ENCODE results near the gene ZNF562. TPM values are rescaled to one million over a fixed set of nuclear protein-coding genes. Genes with fewer than 3 reads are reported as not detected.
"Not testable (repeated sequence)": the region's sequence is repeated elsewhere in the genome, so short reads cannot be mapped to it uniquely, and the experiment has no call there.

ZNF562 gene
- total RNA-seq: 10 to 100 TPM; 29.4 to 34.1 (median 33.5) TPM

DNA sequence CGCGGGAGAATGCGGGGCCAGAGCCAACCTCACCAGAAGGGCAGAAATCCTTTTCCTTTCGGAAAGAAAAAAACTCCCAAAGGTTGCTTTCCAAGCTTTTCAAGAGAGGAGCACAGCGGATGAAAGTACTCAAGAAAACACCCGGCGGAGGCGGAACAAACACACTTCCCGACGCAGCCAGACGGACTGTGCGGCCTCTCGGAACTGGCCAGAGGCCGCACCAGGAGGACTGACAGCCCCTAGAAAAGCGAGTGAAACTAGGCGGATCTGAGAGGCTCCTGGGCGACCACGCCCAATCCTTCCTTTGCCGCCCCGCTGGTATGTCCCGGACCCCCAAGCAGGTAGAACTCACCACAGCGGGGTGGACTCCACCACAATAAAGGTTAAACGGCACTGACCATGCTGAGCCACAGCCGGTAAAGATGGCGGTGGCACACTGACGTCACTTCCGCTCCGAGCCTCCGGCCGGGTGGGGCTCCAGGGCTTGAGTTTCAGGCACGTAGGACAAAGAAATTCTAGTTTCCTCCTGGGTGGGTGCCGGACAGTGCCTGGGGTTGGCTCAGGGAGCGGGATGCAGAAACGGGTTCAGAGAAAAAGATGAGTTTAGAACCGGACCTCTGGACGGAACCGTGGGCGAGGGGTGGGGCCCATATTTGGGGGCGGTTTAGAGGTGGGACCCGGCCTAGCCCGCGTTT lies at the start of gene ZNF562:
TSS of gene ZNF562 (minus strand) at position 438 of the 695 bp plus-strand sequence. CDS start 14,356 bp downstream, outside the sequence.
- ATAC-seq (peak; percentile 80 to 82), DNase-seq (peak; percentile 73)
- H3K36me3 Mint-ChIP-seq (ENCODE audit: insufficient read depth): peaks cover 33% of the 10 kb centered on the region
- H3K27me3 Mint-ChIP-seq (ENCODE audit: low read depth): no peaks in the 10 kb centered on the region
- H3K4me1 Mint-ChIP-seq (ENCODE audit: low read depth): peaks cover 22% of the 10 kb centered on the region
- peaks cover 21% of the 10 kb centered on the region for H3K9me3 Mint-ChIP-seq
- peak within 1 kb of the TSS; percentile 97 for H3K4me3 Mint-ChIP-seq

DNA sequence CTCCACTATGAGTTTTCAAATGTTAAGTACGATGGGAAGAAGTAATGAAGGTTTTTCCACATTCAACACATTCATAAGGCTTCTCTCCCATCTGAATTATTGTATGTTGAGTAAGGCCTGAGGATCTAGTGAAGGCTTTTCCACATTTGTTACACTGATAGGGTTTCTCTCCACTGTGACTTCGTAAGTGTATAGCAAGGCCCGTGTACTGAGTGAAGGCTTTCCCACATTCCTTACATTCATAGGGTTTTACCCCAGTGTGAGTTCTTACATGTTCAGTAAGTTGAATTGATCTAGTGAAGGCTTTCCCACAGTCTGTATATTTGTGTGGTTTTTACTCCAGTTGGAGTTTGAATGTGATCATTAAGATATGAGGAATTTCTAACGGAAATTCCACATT lies 49.3 kb upstream of the ZNF562 start:
- no peaks in the 10 kb centered on the region for H3K4me1 Mint-ChIP-seq (ENCODE audit: low read depth)
- no peak for ATAC-seq
- no peak for DNase-seq

DNA sequence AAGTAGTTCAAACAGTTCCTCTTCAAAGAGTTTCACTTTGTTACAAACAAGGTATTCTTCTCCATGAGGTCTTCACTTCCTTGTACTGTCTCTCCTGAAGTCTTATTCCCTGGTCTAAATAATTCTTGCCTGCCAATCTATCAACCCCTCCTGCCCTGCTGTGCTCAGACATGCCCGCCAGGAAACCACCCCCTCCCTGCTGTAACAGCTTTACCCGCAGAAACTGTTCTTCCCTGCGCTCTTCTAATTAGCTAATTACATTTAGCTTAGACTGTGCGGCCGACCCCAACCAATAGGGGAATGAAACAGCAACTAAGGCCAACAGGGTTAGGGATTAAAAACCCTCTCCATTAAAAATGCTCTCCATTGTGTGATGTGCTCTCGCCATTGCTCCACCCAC lies 47.0 kb upstream of the ZNF562 start:
- Mint-ChIP-seq H3K36me3 (ENCODE audit: insufficient read depth) (peaks cover 3% of the 10 kb centered on the region), H3K27me3 (ENCODE audit: low read depth) (peaks cover 10% of the 10 kb centered on the region)

More for the DNA sequence above, 49.3 kb upstream of the ZNF562 start:
- Mint-ChIP-seq H3K4me3 (no peak overlapping the region), H3K9me3 (peaks cover 20% of the 10 kb centered on the region), H3K36me3 (ENCODE audit: insufficient read depth) (peaks cover 3% of the 10 kb centered on the region), H3K27me3 (ENCODE audit: low read depth) (peaks cover 2% of the 10 kb centered on the region)

DNA sequence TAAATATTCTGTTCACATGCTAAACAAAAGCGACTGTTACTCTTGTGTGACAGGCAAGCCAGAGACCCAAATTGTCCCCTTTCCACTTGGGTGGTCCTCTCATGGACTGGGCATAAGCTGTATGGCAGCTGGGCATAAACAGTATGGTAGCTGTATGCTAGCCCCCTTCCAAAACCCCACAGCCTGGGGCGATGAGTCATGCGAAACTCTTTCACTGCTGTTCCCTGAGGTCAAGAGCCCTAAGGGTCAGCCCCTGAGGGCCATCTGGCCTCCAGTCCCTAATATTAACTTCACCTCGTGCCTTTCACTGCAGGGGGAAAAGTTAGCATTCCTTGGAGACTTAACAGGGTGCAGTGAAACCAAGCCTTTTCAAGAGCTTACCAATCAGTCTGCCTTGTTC lies 45.6 kb upstream of the ZNF562 start:
- H3K4me1 Mint-ChIP-seq (ENCODE audit: low read depth): no peaks in the 10 kb centered on the region
- DNase-seq (no peak), ATAC-seq (no peak)
- H3K27me3 Mint-ChIP-seq (ENCODE audit: low read depth): peaks cover 10% of the 10 kb centered on the region
- H3K36me3 Mint-ChIP-seq (ENCODE audit: insufficient read depth): peaks cover 3% of the 10 kb centered on the region
- H3K4me3 Mint-ChIP-seq: no peak overlapping the region
- peaks cover 20% of the 10 kb centered on the region for H3K9me3 Mint-ChIP-seq

More for the DNA sequence above, 47.0 kb upstream of the ZNF562 start:
- ATAC-seq: no peak
- Mint-ChIP-seq H3K4me3 (no peak overlapping the region), H3K9me3 (peaks cover 20% of the 10 kb centered on the region), H3K4me1 (ENCODE audit: low read depth) (no peaks in the 10 kb centered on the region)
- DNase-seq: no peak

DNA sequence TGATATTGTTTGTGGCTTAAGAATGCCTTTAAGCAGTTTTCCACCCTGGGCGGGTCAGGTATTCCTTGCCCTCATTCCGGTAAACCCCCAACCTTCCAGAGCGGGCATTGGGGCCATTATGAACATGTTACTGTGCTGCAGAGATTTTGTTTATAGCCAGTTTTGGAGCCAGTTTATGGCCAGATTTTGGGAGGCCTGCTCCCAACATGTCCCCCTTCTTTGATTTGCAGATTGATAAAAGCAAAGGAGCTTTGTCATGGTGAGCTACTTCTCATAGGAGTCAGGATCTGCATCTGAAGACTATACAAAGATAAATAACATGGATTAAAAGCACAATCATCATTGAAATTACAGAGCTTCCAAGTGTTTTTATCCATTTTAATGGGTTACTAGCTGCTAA lies 36.9 kb upstream of the ZNF562 start:
- H3K4me1 Mint-ChIP-seq (ENCODE audit: low read depth): no peaks in the 10 kb centered on the region
- ATAC-seq (no peak), DNase-seq (no peak)
- H3K27me3 Mint-ChIP-seq (ENCODE audit: low read depth): no peaks in the 10 kb centered on the region
- H3K36me3 Mint-ChIP-seq (ENCODE audit: insufficient read depth): no peaks in the 10 kb centered on the region
- no peak overlapping the region for H3K4me3 Mint-ChIP-seq
- peaks cover 38% of the 10 kb centered on the region for H3K9me3 Mint-ChIP-seq

GRCh38 chr19:9709305-9709704 lies 34.4 kb upstream of the ZNF562 start:
- H3K4me3 Mint-ChIP-seq: no peak overlapping the region
- DNase-seq: no peak
- H3K27me3 Mint-ChIP-seq (ENCODE audit: low read depth): no peaks in the 10 kb centered on the region
- no peaks in the 10 kb centered on the region for H3K36me3 Mint-ChIP-seq (ENCODE audit: insufficient read depth)
- H3K4me1 Mint-ChIP-seq (ENCODE audit: low read depth): no peaks in the 10 kb centered on the region
- H3K9me3 Mint-ChIP-seq: peaks cover 38% of the 10 kb centered on the region
- ATAC-seq: no peak

DNA sequence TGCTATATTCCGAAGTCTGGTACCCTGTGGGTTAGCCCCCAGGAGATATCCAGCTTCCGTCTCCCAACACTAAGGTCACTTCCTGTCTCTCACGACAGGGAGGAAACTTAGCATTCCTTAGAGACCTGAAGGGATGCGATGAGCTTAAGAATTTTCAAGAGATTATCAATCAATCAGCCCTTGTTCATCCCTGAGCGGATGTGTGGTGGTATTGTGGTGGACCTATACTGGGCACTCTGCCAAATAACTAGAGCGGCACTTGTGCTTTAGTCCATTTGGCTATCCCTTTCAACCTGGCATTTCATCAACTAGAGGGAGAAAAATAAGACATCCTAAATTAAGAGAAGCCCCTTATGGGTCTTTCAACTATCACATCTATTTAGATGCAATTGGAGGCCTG lies 30.9 kb upstream of the ZNF562 start:
- no peak for DNase-seq
- Mint-ChIP-seq H3K4me1 (ENCODE audit: low read depth) (peaks cover 7% of the 10 kb centered on the region), H3K27me3 (ENCODE audit: low read depth) (no peaks in the 10 kb centered on the region), H3K4me3 (no peak overlapping the region), H3K9me3 (peaks cover 15% of the 10 kb centered on the region), H3K36me3 (ENCODE audit: insufficient read depth) (peaks cover 2% of the 10 kb centered on the region)
- ATAC-seq: no peak

DNA sequence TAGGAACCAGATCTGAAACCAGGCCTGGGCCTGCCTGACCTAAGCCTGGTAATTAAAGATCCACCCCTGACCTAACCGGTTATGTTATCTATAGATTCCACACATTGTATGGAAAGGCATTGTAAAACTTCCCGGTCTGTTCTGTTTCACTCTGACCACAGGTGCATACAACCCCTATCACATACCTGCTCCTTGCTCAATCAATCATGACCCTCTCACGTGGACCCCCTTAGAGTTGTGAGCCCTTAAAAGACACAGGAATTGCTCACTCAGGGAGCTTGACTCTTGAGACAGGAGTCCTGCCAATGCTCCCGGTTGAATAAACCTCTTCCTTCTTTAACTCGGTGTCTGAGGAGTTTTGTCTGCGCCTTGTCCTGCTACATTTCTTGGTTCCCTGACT lies 27.3 kb upstream of the ZNF562 start:
- ATAC-seq (no peak), DNase-seq (no peak)
- Mint-ChIP-seq H3K4me1 (ENCODE audit: low read depth) (peaks cover 7% of the 10 kb centered on the region), H3K27me3 (ENCODE audit: low read depth) (peaks cover 3% of the 10 kb centered on the region), H3K4me3 (no peak overlapping the region), H3K36me3 (ENCODE audit: insufficient read depth) (peaks cover 2% of the 10 kb centered on the region), H3K9me3 (peaks cover 10% of the 10 kb centered on the region)

DNA sequence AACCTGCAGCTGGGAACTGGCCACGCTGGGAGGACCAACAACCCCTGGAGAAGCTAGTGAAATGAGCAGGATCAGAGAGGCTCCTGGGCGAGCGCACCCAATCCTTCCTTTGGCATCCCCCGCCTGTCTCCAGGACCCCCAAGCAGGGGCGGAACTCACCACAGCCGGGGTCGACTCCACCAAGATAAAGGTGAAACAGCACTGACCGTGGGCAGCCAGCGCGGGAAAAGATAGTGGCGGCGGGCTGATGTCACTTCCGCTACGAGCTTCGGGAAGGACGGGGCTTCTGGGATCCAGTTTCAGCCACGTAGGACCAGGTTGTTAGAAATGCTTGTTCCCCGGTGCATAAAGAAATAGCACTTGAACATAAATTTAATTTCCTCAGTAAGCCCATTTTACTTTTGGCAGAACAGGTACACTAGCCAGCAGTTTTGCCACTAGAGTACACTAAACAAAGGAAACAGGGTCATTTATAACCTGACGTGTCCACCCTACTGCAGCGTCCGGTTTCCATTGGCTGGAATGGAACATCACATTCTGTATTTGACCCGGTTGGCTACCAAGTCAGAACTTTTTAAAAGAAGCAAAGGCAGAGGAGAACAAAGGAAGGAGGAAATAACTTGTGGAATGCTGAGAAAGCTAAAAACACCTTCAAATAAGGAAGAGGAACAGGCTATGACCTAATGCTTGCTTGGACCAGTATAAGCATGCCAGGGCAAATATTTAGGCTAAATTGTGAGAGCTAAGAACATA lies 25.5 kb upstream of the ZNF562 start:
- Mint-ChIP-seq H3K9me3 (peaks cover 10% of the 10 kb centered on the region), H3K27me3 (ENCODE audit: low read depth) (peaks cover 3% of the 10 kb centered on the region)

DNA sequence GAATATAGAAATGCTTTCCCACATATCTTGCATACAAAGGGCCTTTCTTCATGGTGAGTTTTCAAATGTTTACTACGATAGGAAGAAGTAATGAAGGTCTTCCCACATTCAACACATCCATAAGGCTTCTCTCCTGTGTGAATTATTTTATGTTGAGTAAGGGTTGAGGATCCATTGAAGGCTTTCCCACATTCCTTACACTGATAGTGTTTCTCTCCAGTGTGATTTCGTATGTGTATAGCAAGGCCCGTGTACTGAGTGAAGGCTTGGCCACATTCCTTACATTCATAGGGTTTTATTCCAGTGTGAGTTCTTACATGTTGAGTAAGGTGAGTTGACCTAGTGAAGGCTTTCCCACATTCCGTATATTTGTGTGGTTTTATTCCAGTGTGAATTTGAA lies 15.4 kb upstream of the ZNF562 start:
- H3K4me1 Mint-ChIP-seq (ENCODE audit: low read depth); H3K4me3 Mint-ChIP-seq; ATAC-seq; DNase-seq; H3K36me3 Mint-ChIP-seq (ENCODE audit: insufficient read depth); H3K27me3 Mint-ChIP-seq (ENCODE audit: low read depth): not testable (repeated sequence)
- H3K9me3 Mint-ChIP-seq: peaks cover 26% of the 10 kb centered on the region

More for the DNA sequence above, 25.5 kb upstream of the ZNF562 start:
- H3K4me3 Mint-ChIP-seq: no peak overlapping the region
- H3K36me3 Mint-ChIP-seq (ENCODE audit: insufficient read depth): peaks cover 2% of the 10 kb centered on the region
- DNase-seq: no peak
- ATAC-seq: no peak
- peaks cover 7% of the 10 kb centered on the region for H3K4me1 Mint-ChIP-seq (ENCODE audit: low read depth)

- H3K9me3 Mint-ChIP-seq; H3K4me3 Mint-ChIP-seq; DNase-seq; H3K36me3 Mint-ChIP-seq (ENCODE audit: insufficient read depth); H3K4me1 Mint-ChIP-seq (ENCODE audit: low read depth); ATAC-seq; H3K27me3 Mint-ChIP-seq (ENCODE audit: low read depth): not testable (repeated sequence)
These were observed 5.1 kb upstream of the ZNF562 start for GRCh38 chr19:9679996-9680395.

- Mint-ChIP-seq H3K4me1 (ENCODE audit: low read depth) (peaks cover 19% of the 10 kb centered on the region), H3K4me3 (peak overlapping the region; percentile 97), H3K9me3 (peaks cover 17% of the 10 kb centered on the region), H3K36me3 (ENCODE audit: insufficient read depth) (peaks cover 26% of the 10 kb centered on the region)
- H3K27me3 Mint-ChIP-seq (ENCODE audit: low read depth); DNase-seq; ATAC-seq: not testable (repeated sequence)
These were observed 530 bp upstream of the ZNF562 start for GRCh38 chr19:9675358-9675901.

DNA sequence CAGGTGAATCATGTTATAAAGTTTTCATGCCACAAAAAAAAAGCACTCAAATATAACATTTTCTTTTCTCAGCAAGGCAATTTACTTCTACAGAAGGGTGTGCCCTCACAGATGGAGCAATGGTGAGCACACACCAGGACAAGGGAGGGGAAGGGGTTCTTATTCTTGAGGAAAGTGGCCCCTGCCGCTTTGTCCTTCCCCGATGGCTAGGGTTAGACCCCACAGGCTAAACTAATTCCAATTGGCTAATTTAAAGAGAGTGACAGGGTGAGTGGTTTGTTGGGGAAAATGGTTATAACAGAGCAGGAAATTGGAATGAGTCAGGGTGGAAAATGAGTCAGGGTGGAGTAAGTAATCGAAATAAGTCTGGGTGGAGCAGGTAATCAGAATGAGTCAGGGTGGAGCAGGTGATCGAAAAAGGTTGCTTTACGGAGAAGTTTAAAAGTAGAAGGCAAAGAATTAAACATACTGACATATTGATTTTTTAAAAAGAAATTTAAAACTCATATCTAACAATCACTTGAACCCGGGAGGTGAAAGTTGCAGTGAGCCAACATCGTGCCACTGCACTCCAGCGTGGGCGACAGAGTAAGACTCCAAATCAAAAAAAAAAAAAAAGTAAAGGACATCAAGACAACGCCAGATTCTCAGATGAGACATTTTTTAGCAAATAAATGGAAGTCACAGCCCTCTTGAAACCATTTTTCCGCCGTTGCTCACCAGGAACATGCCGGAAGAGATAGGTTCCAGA lies 813 bp downstream of the ZNF562 start:
- Mint-ChIP-seq H3K4me1 (ENCODE audit: low read depth) (peaks cover 26% of the 10 kb centered on the region), H3K36me3 (ENCODE audit: insufficient read depth) (peaks cover 37% of the 10 kb centered on the region), H3K4me3 (peak overlapping the region; percentile 97), H3K27me3 (ENCODE audit: low read depth) (no peaks in the 10 kb centered on the region), H3K9me3 (peaks cover 21% of the 10 kb centered on the region)
- DNase-seq (no peak), ATAC-seq (peak; percentile 76 to 79)

DNA sequence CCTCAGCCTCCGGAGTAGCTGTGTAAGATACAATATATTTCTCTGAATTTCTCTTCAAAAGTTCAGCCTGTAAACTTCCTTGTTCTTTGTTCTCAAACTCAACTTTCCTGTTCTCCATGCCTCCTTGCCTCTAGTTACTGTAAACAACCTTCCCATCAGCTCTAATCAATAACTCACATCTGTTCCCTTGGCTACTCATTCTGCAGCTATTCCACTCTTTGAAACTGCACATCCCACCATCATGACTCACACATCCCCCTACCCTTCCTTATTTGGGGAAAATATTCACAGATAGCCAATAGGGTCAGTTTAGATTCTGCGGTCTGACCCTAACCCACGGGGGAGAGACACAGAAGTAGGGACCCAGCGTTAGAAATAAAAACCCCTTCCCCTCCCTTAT lies 2.0 kb downstream of the ZNF562 start:
- no peak for DNase-seq
- peaks cover 47% of the 10 kb centered on the region for H3K36me3 Mint-ChIP-seq (ENCODE audit: insufficient read depth)
- no peak for ATAC-seq
- H3K4me3 Mint-ChIP-seq: no peak overlapping the region
- peaks cover 27% of the 10 kb centered on the region for H3K9me3 Mint-ChIP-seq
- H3K4me1 Mint-ChIP-seq (ENCODE audit: low read depth): peaks cover 32% of the 10 kb centered on the region
- H3K27me3 Mint-ChIP-seq (ENCODE audit: low read depth): no peaks in the 10 kb centered on the region

Data from activated T-cell treated with anti-CD3 and anti-CD28 coated beads, Interleukin-2, amount 50 U/mL, for 4 hours (primary cell).